Mucosa of gallbladder (tissue), 1 donor: ENCODE data around the gene CYP46A1. TPM values are rescaled to one million over a fixed set of nuclear protein-coding genes. Genes with fewer than 3 reads are reported as not detected.

Experiments
- DNase-seq: peaks from one replicate; pipeline ENCODE4 v3.0.0-alpha.2; 2020; ENCODE audit warnings: low spot score
- total RNA-seq: library from RNA; stranded (reverse); gene quantifications from one replicate; pipeline ENCODE4 v1.2.1, GENCODE V29; 2021
- donor health status: DM: no; HTN: no; CAD: no.

Gene CYP46A1
- total RNA-seq, 1 donor from 2014 or later = 1.8 TPM

GRCh38 chr14:99729991-99730875 lies 46.1 kb downstream of the CYP46A1 start:
- peak; percentile 69 for DNase-seq

GRCh38 chr14:99730876-99731546 lies 46.9 kb downstream of the CYP46A1 start:
- DNase-seq = no peak

GRCh38 chr14:99731547-99732435 lies 47.7 kb downstream of the CYP46A1 start:
- no peak for DNase-seq

- DNase-seq = no peak
Measured at GRCh38 chr14:99732436-99733210, 48.5 kb downstream of the CYP46A1 start.

GRCh38 chr14:99733211-99733539 lies 49.1 kb downstream of the CYP46A1 start:
- DNase-seq = no peak

- DNase-seq = peak; percentile 41
Measured at GRCh38 chr14:99733540-99734405, 49.7 kb downstream of the CYP46A1 start.

GRCh38 chr14:99734406-99735051 lies 50.4 kb downstream of the CYP46A1 start:
- DNase-seq = no peak

GRCh38 chr14:99735189-99736135 lies 51.4 kb downstream of the CYP46A1 start:
- DNase-seq = no peak

GRCh38 chr14:99736603-99737371 lies 52.7 kb downstream of the CYP46A1 start:
- no peak for DNase-seq

- DNase-seq = no peak
Measured at GRCh38 chr14:99737451-99737951, 53.4 kb downstream of the CYP46A1 start.

GRCh38 chr14:99737956-99738667 lies 54.0 kb downstream of the CYP46A1 start:
- no peak for DNase-seq

- no peak for DNase-seq
Measured at GRCh38 chr14:99740411-99740810, 56.3 kb downstream of the CYP46A1 start.

- no peak for DNase-seq
Measured at GRCh38 chr14:99741227-99741976, 57.3 kb downstream of the CYP46A1 start.

GRCh38 chr14:99742074-99742473 lies 58.0 kb downstream of the CYP46A1 start:
- DNase-seq = no peak

GRCh38 chr14:99742509-99743487 lies 58.7 kb downstream of the CYP46A1 start:
- no peak for DNase-seq
